ENCODE measurements around the gene C4orf51.

Gene C4orf51

GRCh38 chr4:145716200-145716599, 36.3 kb downstream of the C4orf51 start:
- no peak for DNase-seq

DNA sequence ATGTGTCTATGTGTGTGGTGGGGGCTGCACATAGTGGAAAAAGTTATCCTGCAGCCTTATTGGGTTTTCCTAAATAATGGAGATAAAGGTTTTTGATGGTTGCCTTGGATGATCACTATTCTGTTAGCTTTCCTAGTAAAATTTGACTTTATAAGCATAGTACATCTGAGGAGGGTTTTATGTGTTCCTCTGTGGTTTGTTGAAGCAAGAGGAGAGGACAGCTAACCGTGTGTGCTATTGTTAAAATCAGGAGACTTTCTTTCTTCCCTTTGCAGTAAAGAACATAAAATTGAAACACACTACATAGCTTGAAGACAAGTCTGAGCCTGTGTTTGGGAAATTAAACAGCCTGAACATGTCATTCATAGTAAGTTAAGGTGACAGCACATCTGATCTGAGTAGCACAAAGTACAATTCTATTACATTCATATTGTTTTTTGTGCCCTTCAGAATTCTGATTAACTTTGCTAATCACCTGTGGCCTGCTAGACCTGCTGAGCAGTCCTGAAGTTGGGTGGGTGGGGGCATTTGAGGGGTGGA, 36.8 kb downstream of the C4orf51 start:
- no peak for DNase-seq

- no peak for DNase-seq
Observed at GRCh38 chr4:145719752-145720624, 40.0 kb downstream of the C4orf51 start.

GRCh38 chr4:145720656-145721055, 40.7 kb downstream of the C4orf51 start:
- DNase-seq = no peak

GRCh38 chr4:145722561-145722960, 42.6 kb downstream of the C4orf51 start:
- DNase-seq = no peak

DNA sequence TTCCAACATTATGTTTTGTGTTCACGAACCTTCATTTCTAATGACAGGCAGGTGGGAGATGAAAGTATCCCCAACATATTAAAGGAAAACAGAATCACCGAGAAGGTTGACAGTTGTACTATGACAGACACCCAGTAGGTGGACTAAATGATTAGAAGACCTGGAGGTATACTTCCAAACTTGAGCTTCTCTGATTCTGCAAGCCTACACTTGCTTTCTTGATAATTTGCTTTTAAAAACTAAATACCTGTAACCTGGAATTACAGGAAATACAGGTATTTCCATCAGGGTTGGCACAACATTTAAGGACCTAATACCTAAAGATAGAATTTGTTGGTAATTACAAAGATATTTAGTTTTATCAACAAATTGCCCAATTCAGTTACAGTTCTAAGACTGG, 43.4 kb downstream of the C4orf51 start:
- DNase-seq = no peak

DNA sequence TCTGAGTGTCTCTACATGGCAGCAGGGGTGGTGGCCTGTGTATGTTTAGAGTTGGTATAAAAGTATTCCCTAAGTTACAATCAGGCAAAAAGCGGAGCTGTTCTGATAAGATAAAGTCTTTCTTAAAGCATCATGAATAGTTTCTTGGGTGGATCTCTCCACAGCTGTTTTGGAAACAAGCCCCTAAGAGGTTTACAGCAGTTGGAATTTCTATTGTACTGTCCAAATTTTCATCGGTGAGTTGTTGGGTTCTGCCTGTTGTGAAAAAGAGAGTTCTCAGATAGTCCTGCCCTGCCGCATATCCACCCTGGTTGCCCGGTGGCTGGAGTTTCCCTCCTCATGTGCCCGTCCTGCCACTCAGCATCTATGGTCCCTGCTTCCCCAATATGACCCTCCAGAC, 50.1 kb downstream of the C4orf51 start:
- DNase-seq = no peak

DNA sequence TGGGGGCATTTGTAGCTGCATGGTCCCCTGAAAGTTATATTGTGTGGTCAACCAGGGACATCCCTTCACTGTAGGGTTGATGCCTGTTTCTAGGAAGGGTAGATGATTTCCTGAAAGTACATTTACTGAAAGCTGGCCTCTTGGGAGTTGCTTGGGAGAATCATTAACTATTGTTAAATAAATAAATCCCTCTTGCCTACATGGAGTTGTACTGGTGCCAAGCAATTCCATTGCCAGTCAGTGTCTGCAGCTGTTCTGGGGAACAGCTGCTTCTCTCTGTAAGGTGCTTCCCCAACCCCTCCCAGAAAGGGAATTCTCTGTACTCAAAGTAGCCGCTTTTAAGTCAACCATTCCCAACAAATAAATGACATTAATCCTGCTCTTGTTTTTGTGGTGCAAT, 51.1 kb downstream of the C4orf51 start:
- DNase-seq = peak; percentile 66

GRCh38 chr4:145732001-145732815, 52.3 kb downstream of the C4orf51 start:
- no peak for DNase-seq

DNA sequence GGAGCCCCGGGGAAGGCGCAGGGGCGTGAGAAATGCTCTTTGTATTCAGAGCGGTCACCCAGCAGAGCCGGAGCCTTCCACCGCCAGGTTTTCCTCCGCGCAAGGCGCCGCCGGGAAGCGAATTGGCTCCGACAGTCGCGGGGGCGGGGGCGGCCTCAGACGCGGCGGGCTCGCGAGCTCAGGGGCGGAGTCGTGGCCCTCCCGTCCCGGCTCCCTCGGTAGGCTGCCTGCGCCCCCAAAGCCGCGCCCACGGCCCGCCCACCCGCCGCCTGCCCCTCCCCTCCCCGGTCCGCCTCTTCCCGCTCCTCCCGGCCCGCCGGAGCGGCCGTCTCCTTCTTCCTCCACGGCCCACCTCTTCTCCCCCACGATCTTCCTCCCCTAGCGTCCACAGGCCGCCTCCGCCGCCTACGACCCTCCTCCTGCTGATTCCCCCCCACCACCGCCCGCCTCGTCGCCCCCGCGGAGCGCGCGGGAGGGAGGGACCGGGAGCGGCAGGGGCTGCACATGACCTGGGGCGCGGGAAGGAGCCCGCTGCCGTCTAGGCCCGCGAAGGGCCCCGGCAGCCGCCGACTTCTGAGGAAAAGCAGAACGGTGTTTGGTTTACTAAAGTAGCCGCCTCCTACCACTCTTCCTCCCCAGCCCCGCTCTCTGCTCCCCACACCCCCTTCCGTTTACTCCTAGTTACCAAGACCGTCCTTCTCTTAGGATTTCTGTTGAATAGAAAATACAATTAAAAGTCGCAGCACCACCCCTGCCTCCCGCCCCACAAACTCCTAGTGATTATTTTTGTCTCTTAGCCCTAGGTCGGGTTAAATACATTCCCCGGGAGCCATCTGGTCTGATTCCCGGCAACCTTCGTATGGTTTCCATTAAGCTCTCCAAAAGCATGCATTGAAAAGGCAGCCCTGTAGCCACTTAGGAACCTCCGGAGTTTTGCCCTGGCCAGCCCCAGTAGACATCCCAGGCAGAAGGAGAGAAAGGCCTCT, 53.2 kb downstream of the C4orf51 start:
- peak; percentile 92 for DNase-seq

DNA sequence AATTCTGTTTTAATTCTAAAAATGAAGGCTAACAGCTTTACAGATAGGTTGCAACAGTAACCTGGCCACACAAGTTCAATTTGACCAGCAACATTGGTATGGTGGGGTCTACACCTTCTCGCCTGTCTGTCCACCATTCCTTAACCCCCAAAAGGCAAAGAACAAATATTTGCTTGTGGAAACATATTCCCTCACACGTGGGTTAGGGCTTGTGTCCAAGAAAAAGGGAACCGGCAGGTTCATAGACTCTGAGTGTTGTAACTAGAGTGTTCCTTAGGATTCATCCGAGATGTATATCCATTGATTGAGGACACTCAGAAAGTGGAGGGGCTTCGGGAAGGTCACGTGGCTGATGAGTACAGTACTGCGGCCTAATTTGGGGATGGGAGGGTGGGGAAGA, 54.1 kb downstream of the C4orf51 start:
- no peak for DNase-seq

GRCh38 chr4:145734576-145735346, 54.8 kb downstream of the C4orf51 start:
- no peak for DNase-seq

GRCh38 chr4:145735347-145735675, 55.4 kb downstream of the C4orf51 start:
- no peak for DNase-seq

GRCh38 chr4:145735827-145736226, 55.9 kb downstream of the C4orf51 start:
- no peak for DNase-seq

- DNase-seq = peak; percentile 24
Observed at GRCh38 chr4:145736241-145736831, 56.4 kb downstream of the C4orf51 start.

DNA sequence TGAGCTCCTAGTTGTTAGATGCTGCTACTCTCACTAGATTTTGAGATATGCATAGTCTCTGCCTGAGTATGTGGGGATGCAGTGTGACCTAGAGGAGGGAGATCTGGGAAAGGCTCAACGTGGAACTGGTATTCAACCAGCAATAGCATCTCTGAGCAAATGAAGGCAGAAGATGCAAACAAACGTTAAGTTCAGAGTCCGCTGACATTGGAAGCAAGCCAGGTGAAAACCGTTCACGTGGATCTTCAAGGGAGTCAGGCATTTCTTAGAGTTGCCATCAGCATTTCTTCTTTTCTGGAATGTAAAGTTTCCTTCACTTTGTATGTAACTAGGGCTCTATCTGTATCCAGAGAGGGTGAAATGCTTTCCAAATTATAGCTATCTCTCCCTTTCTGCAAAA, 59.9 kb downstream of the C4orf51 start:
- DNase-seq = no peak

GRCh38 chr4:145740806-145741205, 60.9 kb downstream of the C4orf51 start:
- no peak for DNase-seq

DNA sequence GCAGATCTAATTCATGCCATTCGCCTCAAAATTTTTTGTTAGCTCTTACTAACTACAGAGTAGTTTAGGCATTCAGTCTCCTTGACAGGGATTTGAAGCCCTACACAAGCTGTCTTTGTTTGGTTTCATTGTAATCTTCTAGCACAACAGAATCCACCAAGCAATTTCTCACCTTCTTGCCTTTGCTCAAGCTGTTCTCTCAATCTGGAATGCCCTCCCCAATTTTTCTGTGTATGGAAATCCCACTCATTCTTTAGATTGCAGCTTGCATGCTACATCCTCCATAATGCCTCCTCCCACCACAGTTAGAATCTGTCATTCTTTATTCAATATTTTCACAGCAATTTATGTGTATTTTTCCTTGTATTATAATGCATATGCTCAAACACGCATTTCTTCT, 63.7 kb downstream of the C4orf51 start:
- DNase-seq = no peak

DNA sequence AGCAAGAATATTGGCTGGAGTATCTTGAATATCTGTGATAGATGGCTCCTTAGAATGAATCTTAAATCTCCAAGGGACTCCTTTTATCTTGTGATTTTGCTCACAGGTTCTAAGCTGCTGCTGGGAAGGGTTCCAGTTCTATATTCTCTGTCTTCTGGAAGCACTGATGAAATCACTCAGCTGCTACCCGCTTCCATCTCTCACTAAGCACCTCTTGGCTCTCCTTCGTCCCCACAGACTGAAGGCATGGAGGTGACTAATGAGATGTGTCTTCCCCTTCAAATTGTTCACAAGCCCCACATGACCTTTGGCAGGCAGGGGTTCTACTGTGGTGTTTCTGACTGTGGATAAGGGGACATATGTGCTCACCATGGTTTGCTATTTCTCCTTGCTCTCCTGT, 75.9 kb downstream of the C4orf51 start:
- no peak for DNase-seq

DNA sequence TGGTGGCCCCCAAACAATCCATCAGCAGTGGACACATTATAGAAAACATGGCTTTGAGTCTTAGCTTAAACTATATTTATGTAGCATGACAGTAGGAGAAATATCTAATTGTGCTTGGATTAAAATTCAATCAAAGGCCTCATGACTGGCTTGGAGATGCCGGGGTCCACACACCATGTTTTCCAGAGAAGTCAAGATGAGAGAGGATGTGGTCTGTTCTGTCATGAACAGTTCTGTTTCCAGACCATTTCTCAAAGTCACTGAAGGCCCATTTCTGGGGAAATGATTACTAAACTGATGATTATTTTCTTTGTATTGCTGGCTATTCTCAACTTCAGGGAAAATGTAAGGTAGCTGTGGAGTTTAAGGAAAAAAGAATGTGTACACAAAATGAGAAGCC, 76.3 kb downstream of the C4orf51 start:
- no peak for DNase-seq

DNA sequence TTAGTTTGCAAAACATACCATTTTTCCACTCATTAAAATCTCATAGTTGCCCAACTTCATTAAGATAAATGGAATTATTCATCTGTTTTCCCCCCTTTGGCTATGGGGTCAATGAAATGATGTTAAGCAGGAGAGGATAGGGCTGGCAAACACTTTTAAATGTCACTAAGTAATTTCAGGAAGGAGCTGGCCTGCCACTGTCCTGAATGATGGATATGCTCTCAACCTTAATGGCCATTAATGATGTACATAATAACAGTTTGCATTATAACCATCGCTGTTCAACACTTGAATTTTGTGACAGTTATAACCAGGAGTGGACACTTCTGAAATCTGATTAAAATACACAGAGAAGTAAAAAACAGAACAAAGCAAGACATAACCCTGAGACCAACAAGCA, 77.2 kb downstream of the C4orf51 start:
- DNase-seq = no peak

GRCh38 chr4:145760176-145760575, 80.2 kb downstream of the C4orf51 start:
- DNase-seq = no peak

Measured in NCI-H1092 (cell line).